ENCODE results near the gene RPL38.
"Not testable (repeated sequence)": the region's sequence is repeated elsewhere in the genome, so short reads cannot be mapped to it uniquely, and the experiment has no call there.

Gene RPL38

GRCh38 chr17:74185571-74186185, 17.8 kb upstream of the RPL38 start:
- no peak for DNase-seq

- DNase-seq = no peak
Observed at GRCh38 chr17:74186498-74186897, 17.0 kb upstream of the RPL38 start.

GRCh38 chr17:74187761-74188160, 15.7 kb upstream of the RPL38 start:
- DNase-seq = no peak

- not testable (repeated sequence) for DNase-seq
Observed at GRCh38 chr17:74188687-74189086, 14.8 kb upstream of the RPL38 start.

GRCh38 chr17:74190154-74190553, 13.3 kb upstream of the RPL38 start:
- peak; percentile 38 for DNase-seq

- DNase-seq = no peak
Observed at GRCh38 chr17:74190807-74191406, 12.6 kb upstream of the RPL38 start.

GRCh38 chr17:74192950-74193781, 10.3 kb upstream of the RPL38 start:
- no peak for DNase-seq

GRCh38 chr17:74194682-74195081, 8.8 kb upstream of the RPL38 start:
- DNase-seq = no peak

- DNase-seq = no peak
Observed at GRCh38 chr17:74196541-74197317, 6.7 kb upstream of the RPL38 start.

- no peak for DNase-seq
Observed at GRCh38 chr17:74197801-74198200, 5.7 kb upstream of the RPL38 start.

GRCh38 chr17:74198694-74199093, 4.8 kb upstream of the RPL38 start:
- DNase-seq = no peak

- DNase-seq = no peak
Observed at GRCh38 chr17:74199306-74200092, 4.0 kb upstream of the RPL38 start.

GRCh38 chr17:74200112-74200511, 3.4 kb upstream of the RPL38 start:
- DNase-seq = no peak

GRCh38 chr17:74201250-74201649, 2.2 kb upstream of the RPL38 start:
- peak; percentile 68 for DNase-seq

GRCh38 chr17:74201948-74202347, 1.5 kb upstream of the RPL38 start:
- no peak for DNase-seq

GRCh38 chr17:74202938-74203337, 540 bp upstream of the RPL38 start:
- no peak for DNase-seq

GRCh38 chr17:74204474-74204873, 996 bp downstream of the RPL38 start:
- DNase-seq = no peak

GRCh38 chr17:74205274-74205673, 1.8 kb downstream of the RPL38 start:
- DNase-seq = no peak

- no peak for DNase-seq
Observed at GRCh38 chr17:74206332-74206818, 2.9 kb downstream of the RPL38 start.

GRCh38 chr17:74210191-74211140, 7.0 kb downstream of the RPL38 start:
- no peak for DNase-seq

Measured in NCI-H187 treated with DMSO at 0.1 percent for 48 hours (cell line).